GM12878 (cell line): Measurements from ENCODE around the gene CHCHD6. TPM values are rescaled to one million over a fixed set of nuclear protein-coding genes. Genes with fewer than 3 reads are reported as not detected.

Experiments used
- ATAC-seq: fragments of 200-7000 bp; cut with Tn5 transposase; 3 replicates; pipeline ENCODE4 v1.9.1; 2020; ENCODE audit warnings: mild to moderate bottlenecking, moderate library complexity
- BruUV-seq: library from RNA; stranded (reverse); fragments of 400-500 nt; replicated peaks from 2 replicates; lab custom pipeline; 2021; lab: Mats Ljungman, UMichigan
- CTCF ChIA-PET: fragments of 300-600 bp; sonication (Branson Sonifier 250); formaldehyde crosslinking; extraction: SDS; loops from one replicate; lab custom pipeline; 2021; ENCODE audit warnings: inconsistent platforms; lab: Yijun Ruan, JAX
- POLR2A ChIA-PET: fragments of 350-600 bp; formaldehyde crosslinking; extraction: SDS; loops from one replicate; lab custom pipeline; 2021; ENCODE audit warnings: inconsistent platforms; lab: Charles Lee
- RAD21 ChIA-PET: fragments of 300-600 bp; sonication (Branson Sonifier 250); formaldehyde crosslinking; loops from one replicate; lab custom pipeline; 2023; ENCODE audit warnings: antibody characterized with exemption; ENCODE audit not compliant: unreplicated experiment; lab: Charles Lee
- SMC1A ChIA-PET: fragments of 300-600 bp; sonication (Branson Sonifier 250); formaldehyde crosslinking; loops from one replicate; lab custom pipeline; 2023; ENCODE audit not compliant: unreplicated experiment, uncharacterized antibody; lab: Charles Lee
- DNase-seq: peaks from one replicate; pipeline ENCODE4 v3.0.0-alpha.2; 2011; ENCODE audit warnings: low read depth, low spot score
- FAIRE-seq: peaks from 3 replicates; lab custom pipeline; 2011; peaks lifted over from hg19 to GRCh38; lab: Jason Lieb, UNC
- H2AFZ ChIP-seq: 2 replicates; pipeline ENCODE4 v1.6.0; 2011; ENCODE audit warnings: low read depth, low read length, control low read depth; ENCODE audit not compliant: control insufficient read depth
- H3K27ac ChIP-seq: 2 replicates; pipeline ENCODE4 v1.5.1; 2011; ENCODE audit warnings: control low read depth; ENCODE audit not compliant: control insufficient read depth, insufficient read depth
- H3K27me3 ChIP-seq, 2 experiments: replicated peaks in 1 of 2; 2 replicates each; pipeline versions ENCODE4 v1.6.0 to v1.6.1; 2011; ENCODE audit warnings: low read length in 1 of 2; ENCODE audit not compliant: control insufficient read depth in 2 of 2, insufficient read depth in 2 of 2
- H3K36me3 ChIP-seq, 2 experiments: 2 replicates each; pipeline ENCODE4 v1.5.1; 2011; ENCODE audit warnings: low read length in 1 of 2; ENCODE audit not compliant: control insufficient read depth in 2 of 2, insufficient read depth in 2 of 2
- H3K4me1 ChIP-seq: 2 replicates; pipeline ENCODE4 v1.6.1; 2011; ENCODE audit warnings: mild to moderate bottlenecking, low read length, moderate library complexity, mixed read lengths; ENCODE audit not compliant: control insufficient read depth, insufficient read depth
- H3K4me2 ChIP-seq: 2 replicates; pipeline ENCODE4 v1.6.0; 2011; ENCODE audit warnings: control low read depth; ENCODE audit not compliant: control insufficient read depth, insufficient read depth
- H3K4me3 ChIP-seq: fragments of 200-600 bp; sonication (generic); 2 replicates; pipeline ENCODE4 v1.5.1; 2016
- H3K79me2 ChIP-seq: 2 replicates; pipeline ENCODE4 v1.6.0; 2011; ENCODE audit warnings: low read length; ENCODE audit not compliant: control insufficient read depth, insufficient read depth
- H3K9ac ChIP-seq: 2 replicates; pipeline ENCODE4 v1.8.0; 2011; ENCODE audit warnings: low read length, control low read depth, mixed read lengths; ENCODE audit not compliant: control insufficient read depth, insufficient read depth
- H3K9me3 ChIP-seq: replicated peaks from 3 replicates; pipeline ENCODE4 v1.5.1; 2011; ENCODE audit warnings: mild to moderate bottlenecking, low read length; ENCODE audit not compliant: control insufficient read depth, insufficient read depth
- H4K20me1 ChIP-seq: 2 replicates; pipeline ENCODE4 v1.6.0; 2011; ENCODE audit not compliant: control insufficient read depth, insufficient read depth
- ATF7 ChIP-seq: fragments of 450-650 bp; IDR thresholded peaks from 2 replicates; pipeline ENCODE4 v1.6.1; 2016; ENCODE audit warnings: low read depth, mild to moderate bottlenecking
- BACH1 ChIP-seq: fragments of 450-650 bp; IDR thresholded peaks from 2 replicates; pipeline ENCODE4 v1.6.1; 2017; ENCODE audit warnings: mild to moderate bottlenecking, borderline replicate concordance
- FOXM1 ChIP-seq: IDR thresholded peaks from 2 replicates; pipeline ENCODE4 v1.6.1; 2012; ENCODE audit warnings: low read depth, mild to moderate bottlenecking, inconsistent platforms, low read length, moderate library complexity
- HDAC6 ChIP-seq: fragments of 200-600 bp; sonication (generic); IDR thresholded peaks from one replicate; pipeline ENCODE4 v1.8.0; 2017; ENCODE audit warnings: antibody characterized with exemption; ENCODE audit not compliant: unreplicated experiment
- PAX8 ChIP-seq: fragments of 450-650 bp; IDR thresholded peaks from 2 replicates; pipeline ENCODE4 v1.6.1; 2017; ENCODE audit warnings: mild to moderate bottlenecking, moderate library complexity
- RAD21 ChIP-seq: IDR thresholded peaks from 2 replicates; pipeline ENCODE4 v1.6.1; 2011; ENCODE audit warnings: mild to moderate bottlenecking, low read depth, low read length, moderate library complexity; ENCODE audit not compliant: insufficient read depth
- WRNIP1 ChIP-seq: IDR thresholded peaks from 2 replicates; pipeline ENCODE4 v1.6.1; 2011; ENCODE audit warnings: low read depth, low read length, improper control_type of control experiment, borderline replicate concordance
- WGBS: methylation state at CpG from one replicate; pipeline ENCODE4 v1.1.6; 2016; ENCODE audit warnings: low lambda C conversion rate; ENCODE audit not compliant: insufficient replicate concordance, insufficient coverage; ENCODE audit errors: missing lambda C conversion rate; 5-methylcytosine and 5-hydroxymethylcytosine counted together
- in situ Hi-C: fragments of 300-500 bp; cut with MboI; formaldehyde crosslinking; loops from 9 replicates; pipeline ENCODE4 v1.14.3; 2018; ENCODE audit warnings: mixed read lengths
- intact Hi-C: fragments of 100-400 bp; cut with micrococcal nuclease; formaldehyde crosslinking; loops from one replicate; pipeline ENCODE4 v1.14.2; 2022; ENCODE audit not compliant: unreplicated experiment
- polyA plus RNA-seq, 11 experiments: library from polyadenylated mRNA; depleted of rRNA in 4 of 11; unstranded in 6 of 11; stranded (reverse) in 5 of 11; fragments of >200 nt; fragmentation: Nextera tagmentation in 4 of 11; fragmentation: Illumina TruSeq in 1 of 11; extraction: Ambion mirVana in 4 of 11; extraction: Trizol in 1 of 11; gene quantifications; 1 replicate in 1 of 11; 2 replicates in 10 of 11; pipeline versions ENCODE4 v1.2.1 to v1.2.3, GENCODE V29; 2011 to 2016; ENCODE audit warnings: inconsistent platforms in 2 of 11, missing spikeins in 2 of 11, low read depth in 1 of 11
- total RNA-seq, 4 experiments: library from RNA; depleted of rRNA in 3 of 4; stranded (reverse); fragments of >200 nt in 3 of 4; fragmentation: Illumina TruSeq in 1 of 4; extraction: Trizol in 1 of 4; gene quantifications; 2 replicates each; pipeline versions ENCODE4 v1.2.1 to v1.2.3, GENCODE V29; 2013 to 2021
- TF ChIP-seq, protein P1 (sequence below), 3 experiments: IDR thresholded peaks in 2 of 3; conservative IDR thresholded peaks in 1 of 3; 2 replicates each; pipeline ENCODE4 v1.5.1; 2011; ENCODE audit warnings: low read depth in 3 of 3, low read length in 3 of 3, mild to moderate bottlenecking in 3 of 3, control low read depth in 2 of 3, moderate library complexity in 2 of 3, inconsistent platforms in 1 of 3, mixed read lengths in 1 of 3; ENCODE audit not compliant: control insufficient read depth in 2 of 3, insufficient read depth in 1 of 3; ENCODE audit errors: extremely low read depth in 1 of 3

CHCHD6 gene
- total and polyA plus RNA-seq, 10 of the 15 experiments (the other 5 are each of a cell fraction or from before 2014, with no cell fraction given) = 2.7 to 16.7 (median 12.3) TPM

DNA sequence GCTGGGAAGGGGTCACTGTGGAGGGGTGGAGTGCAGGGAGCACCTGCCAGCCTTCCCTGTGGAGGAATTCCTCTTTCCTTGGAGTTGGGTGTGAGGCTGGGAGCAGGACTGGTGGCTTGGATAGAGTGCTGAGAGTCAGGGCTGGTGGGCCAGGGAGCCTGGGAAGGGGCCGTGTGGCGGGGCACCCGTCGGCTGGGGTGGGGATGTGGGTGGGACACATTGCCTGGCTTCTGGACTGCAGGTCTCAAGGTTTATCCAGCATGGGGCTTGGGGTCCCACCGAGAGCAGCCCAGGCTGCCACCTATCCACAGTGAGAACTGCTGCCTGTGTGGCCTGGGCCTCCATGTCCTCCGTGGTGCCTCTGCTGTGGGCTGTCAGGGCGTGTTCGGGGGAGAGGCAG is 283.6 kb downstream of the CHCHD6 start:
- RAD21 ChIA-PET = no interaction called here
- no peak overlapping the region for H3K9ac ChIP-seq
- H2AFZ ChIP-seq = no peak overlapping the region
- CTCF ChIA-PET = interaction anchor here (3.0 kb wide), 1 partner anchor 236 kb away, joined by 10 read pairs; no protein-coding TSS in a partner anchor
- intact Hi-C loops (loop anchor here (10.0 kb wide), 2 partner anchors 467 to 557 kb away; no protein-coding TSS in a partner anchor), in situ Hi-C loops (no loop called here)
- SMC1A ChIA-PET = no interaction called here
- no peak overlapping the region for H3K27ac ChIP-seq
- H3K4me2 ChIP-seq = no peak overlapping the region
- H3K4me3 ChIP-seq = no peak overlapping the region
- DNase-seq = no peak
- 31% methylated on average over 7 of the region's 8 CpGs for WGBS
- POLR2A ChIA-PET = no interaction called here
- ATAC-seq = no peak
- no peak for FAIRE-seq
- H3K27me3 ChIP-seq = no peaks in the 10 kb centered on the region
- no peaks in the 10 kb centered on the region for H3K4me1 ChIP-seq
- H3K9me3 ChIP-seq = no peaks in the 10 kb centered on the region
- no peaks in the 10 kb centered on the region; the same call in none of the 2 replicates for H3K79me2 ChIP-seq
- BruUV-seq = no TSS peak
- peaks cover 0 to 11% of the 10 kb centered on the region in 2 experiments; a peak in 2 of 4 replicates for H3K36me3 ChIP-seq
- H4K20me1 ChIP-seq = no peaks in the 10 kb centered on the region
- TF ChIP-seq RAD21 (no peak), ATF7 (no peak), BACH1 (no peak), PAX8 (no peak), FOXM1 (no peak), HDAC6 (no peak), WRNIP1 (no peak)
- TF ChIP-seq, protein P1, sequence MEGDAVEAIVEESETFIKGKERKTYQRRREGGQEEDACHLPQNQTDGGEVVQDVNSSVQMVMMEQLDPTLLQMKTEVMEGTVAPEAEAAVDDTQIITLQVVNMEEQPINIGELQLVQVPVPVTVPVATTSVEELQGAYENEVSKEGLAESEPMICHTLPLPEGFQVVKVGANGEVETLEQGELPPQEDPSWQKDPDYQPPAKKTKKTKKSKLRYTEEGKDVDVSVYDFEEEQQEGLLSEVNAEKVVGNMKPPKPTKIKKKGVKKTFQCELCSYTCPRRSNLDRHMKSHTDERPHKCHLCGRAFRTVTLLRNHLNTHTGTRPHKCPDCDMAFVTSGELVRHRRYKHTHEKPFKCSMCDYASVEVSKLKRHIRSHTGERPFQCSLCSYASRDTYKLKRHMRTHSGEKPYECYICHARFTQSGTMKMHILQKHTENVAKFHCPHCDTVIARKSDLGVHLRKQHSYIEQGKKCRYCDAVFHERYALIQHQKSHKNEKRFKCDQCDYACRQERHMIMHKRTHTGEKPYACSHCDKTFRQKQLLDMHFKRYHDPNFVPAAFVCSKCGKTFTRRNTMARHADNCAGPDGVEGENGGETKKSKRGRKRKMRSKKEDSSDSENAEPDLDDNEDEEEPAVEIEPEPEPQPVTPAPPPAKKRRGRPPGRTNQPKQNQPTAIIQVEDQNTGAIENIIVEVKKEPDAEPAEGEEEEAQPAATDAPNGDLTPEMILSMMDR (IDR thresholded peaks at IDR 0.05 in 2 of 3, conservative IDR thresholded peaks at IDR 0.05 in 1 of 3; ENCODE audit: control insufficient read depth in 2 of 3, extremely low read depth in 1 of 3, insufficient read depth in 1 of 3, low read depth in 3 of 3, low read length in 3 of 3) = no peak
- TF ChIP-seq, all 136 proteins: peak for 0
